Stomach (tissue), 19 donors: ENCODE data around the gene MPV17. TPM values are rescaled to one million over a fixed set of nuclear protein-coding genes. Genes with fewer than 3 reads are reported as not detected.
A peak's percentile ranks its signal among the peaks of the same experiment; 100 is the strongest.

Source experiments
- DNase-seq, 2 donors: peaks; one replicate each; pipeline versions ENCODE4 v3.0.0 to v3.0.0-alpha.2; 2013 to 2019
- H3K27ac ChIP-seq, 5 donors: fragments of 200-600 bp in 4 of 5; sonication (generic) in 4 of 5; one replicate each; pipeline ENCODE4 v1.5.1; 2013 to 2019; ENCODE audit warnings: mild to moderate bottlenecking in 1 of 5, moderate library complexity in 1 of 5
- H3K27me3 ChIP-seq, 3 donors: fragments of 200-600 bp; sonication (generic); one replicate each; pipeline ENCODE4 v1.5.1; 2017 to 2019; ENCODE audit warnings: mixed run types in 1 of 3
- H3K36me3 ChIP-seq, 4 donors: fragments of 200-600 bp; sonication (generic); 1 replicate in 3 of 4; 2 replicates in 1 of 4; pipeline ENCODE4 v1.5.1; 2016 to 2019
- H3K4me1 ChIP-seq, 4 donors: fragments of 200-600 bp; sonication (generic); one replicate each; pipeline ENCODE4 v1.5.1; 2016 to 2019
- H3K4me3 ChIP-seq, 4 donors: fragments of 200-600 bp; sonication (generic) in 3 of 4; one replicate each; pipeline ENCODE4 v1.5.1; 2016 to 2019; ENCODE audit warnings: mild to moderate bottlenecking in 1 of 4
- H3K9me3 ChIP-seq, 4 donors: fragments of 200-600 bp; sonication (generic); one replicate each; pipeline ENCODE4 v1.5.1; 2016 to 2019
- CTCF ChIP-seq, 7 experiments: fragments of 450-650 bp in 4 of 7; fragments of 200-600 bp in 3 of 7; sonication (generic) in 3 of 7; IDR thresholded peaks; one replicate each; pipeline ENCODE4 v1.5.1; 2016 to 2019; ENCODE audit warnings: antibody characterized with exemption in 7 of 7, control low read depth in 2 of 7, mild to moderate bottlenecking in 1 of 7
- EP300 ChIP-seq: sonication (generic); formaldehyde crosslinking; IDR thresholded peaks from one replicate; pipeline ENCODE4 v1.6.1; 2017; ENCODE audit warnings: antibody characterized with exemption
- POLR2A ChIP-seq, 4 donors: fragments of 450-650 bp; IDR thresholded peaks; one replicate each; pipeline ENCODE4 v1.6.1; 2016; ENCODE audit warnings: antibody characterized with exemption in 4 of 4, control low read depth in 2 of 4, mild to moderate bottlenecking in 1 of 4, moderate library complexity in 1 of 4
- POLR2AphosphoS5 ChIP-seq, 3 donors: sonication (generic); formaldehyde crosslinking; IDR thresholded peaks; one replicate each; pipeline ENCODE4 v1.6.1; 2016; ENCODE audit warnings: antibody characterized with exemption in 3 of 3
- WGBS, 5 donors: extraction: QIAGEN DNeasy Blood & Tissue Kit in 3 of 5; methylation state at CpG; one replicate each; pipeline versions ENCODE4 v1.1.5 to v1.1.7; 2013 to 2018; 5-methylcytosine and 5-hydroxymethylcytosine counted together
- intact Hi-C: fragments of 100-400 bp; cut with DNase I; formaldehyde crosslinking; loops from one replicate; pipeline ENCODE4 v1.15.1; 2023; ENCODE audit warnings: low total_unique reads
- long read RNA-seq, 10 donors: transcript quantifications; one replicate each; lab custom pipeline, GENCODE V29; 2026
- polyA plus RNA-seq, 3 donors: library from polyadenylated mRNA; stranded (reverse); fragments of 200-250 nt; gene quantifications; one replicate each; pipeline ENCODE4 v1.2.3, GENCODE V29; 2013
- total RNA-seq, 5 donors: library from RNA; depleted of rRNA; stranded (reverse); fragments of >200 nt; gene quantifications; one replicate each; pipeline versions ENCODE4 v1.1.0 to v1.2.3, GENCODE V29; 2014 to 2016
- donor health status: healthy with polysubstance abuse.
- donor health status: Bipolar disorder and iron deficiency.
- donor health status: healthy.

The MPV17 gene
- total RNA-seq (10 to 100 TPM in 4 of 5 donors, 1 to 10 TPM in 1; 8.7 to 98.0 (median 58.9) TPM), polyA plus RNA-seq (10 to 100 TPM; 41.7 to 84.0 (median 58.2) TPM)
- long read RNA-seq, donor 1, transcript MPV17-203 (8 exons, 1,005 nt): major isoform, 9 of 20 reads
- long read RNA-seq, donor 1, partial matches to known transcripts: 7 of 20 reads
- long read RNA-seq, donor 1, other reads (novel, unspliced or antisense): 0 of 20 reads
- long read RNA-seq, donor 2, transcript MPV17-203 (8 exons, 1,005 nt): major isoform, 13 of 31 reads
- long read RNA-seq, donor 2, partial matches to known transcripts: 12 of 31 reads
- long read RNA-seq, donor 2, other reads (novel, unspliced or antisense): 0 of 31 reads
- long read RNA-seq, donor 3, transcript MPV17-218 (1 exons, 2,315 nt): major isoform, 5 of 15 reads
- long read RNA-seq, donor 3, partial matches to known transcripts: 0 of 15 reads
- long read RNA-seq, donor 3, other reads (novel, unspliced or antisense): 0 of 15 reads
- long read RNA-seq, donor 4: 0 reads
- long read RNA-seq, donor 5, transcript MPV17-203 (8 exons, 1,005 nt): major isoform, 10 of 20 reads
- long read RNA-seq, donor 5, partial matches to known transcripts: 5 of 20 reads
- long read RNA-seq, donor 5, other reads (novel, unspliced or antisense): 0 of 20 reads
- long read RNA-seq, donor 6: 0 reads
- long read RNA-seq, donor 7, transcript MPV17-203 (8 exons, 1,005 nt): major isoform, 22 of 34 reads
- long read RNA-seq, donor 7, partial matches to known transcripts: 6 of 34 reads
- long read RNA-seq, donor 7, other reads (novel, unspliced or antisense): 0 of 34 reads
- long read RNA-seq, donor 8, transcript MPV17-203 (8 exons, 1,005 nt): major isoform, 11 of 17 reads
- long read RNA-seq, donor 8, partial matches to known transcripts: 0 of 17 reads
- long read RNA-seq, donor 8, other reads (novel, unspliced or antisense): 0 of 17 reads
- long read RNA-seq, donor 9, transcript MPV17-203 (8 exons, 1,005 nt): major isoform, 8 of 21 reads
- long read RNA-seq, donor 9, partial matches to known transcripts: 5 of 21 reads
- long read RNA-seq, donor 9, other reads (novel, unspliced or antisense): 0 of 21 reads
- long read RNA-seq, donor 10, transcript MPV17-203 (8 exons, 1,005 nt): major isoform, 5 of 7 reads
- long read RNA-seq, donor 10, partial matches to known transcripts: 0 of 7 reads
- long read RNA-seq, donor 10, other reads (novel, unspliced or antisense): 0 of 7 reads

DNA sequence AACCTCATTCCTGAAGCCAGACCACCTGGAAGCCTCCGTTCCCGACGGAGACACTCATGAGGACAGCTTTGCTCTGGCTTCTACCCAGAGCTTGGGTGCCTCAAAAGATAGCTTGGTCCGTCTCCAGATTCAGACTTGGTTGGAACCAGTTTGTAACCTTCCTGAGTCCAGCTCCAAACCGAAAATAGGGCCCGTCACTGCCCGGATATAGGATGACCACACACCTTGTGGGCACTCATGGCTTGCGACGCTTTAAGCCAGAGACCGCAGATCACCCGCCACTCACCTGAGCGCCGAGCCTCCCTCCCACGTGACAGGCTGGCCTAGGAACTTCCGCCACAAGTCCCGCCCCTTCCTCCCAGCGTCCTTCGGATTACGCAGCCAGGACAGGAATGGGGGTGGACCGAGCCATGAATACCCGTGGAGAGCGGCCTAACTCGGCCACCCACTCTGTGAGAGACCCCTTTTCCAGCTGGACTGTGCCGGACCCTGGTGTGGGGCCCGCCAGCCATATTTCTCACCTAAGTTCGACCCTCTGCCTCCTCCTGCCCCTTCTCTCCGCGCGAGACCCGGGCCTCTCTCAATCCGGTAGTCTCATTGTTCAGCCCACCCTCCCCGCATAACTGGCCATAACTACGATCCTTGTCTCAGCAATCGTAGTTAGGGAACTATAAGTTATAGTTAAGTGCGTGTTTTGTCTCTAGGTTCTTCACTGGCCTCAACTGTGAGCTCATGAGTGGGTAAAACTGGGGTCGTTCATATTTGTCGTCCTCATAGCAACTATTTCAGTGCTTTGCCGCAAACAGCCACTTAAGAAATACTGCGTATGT is at the start of gene MPV17:
MPV17 (minus strand) TSS at position 332 of the 830 bp plus-strand sequence. CDS start 580 bp downstream, outside the sequence.
- Histone ChIP-seq H3K27ac (peak within 1 kb of the TSS; percentile 95 to 99 (median 96)), H3K27me3 (no peaks in the 10 kb centered on the region), H3K4me3 (peak within 1 kb of the TSS; percentile 74 to 82 (median 76)), H3K36me3 (peaks cover 15 to 33% (median 26%) of the 10 kb centered on the region in 4 donors), H3K4me1 (peaks cover 12 to 31% (median 28%) of the 10 kb centered on the region in 4 donors), H3K9me3 (no peaks in the 10 kb centered on the region)
- DNase-seq: peak; percentile 93 to 98
- intact Hi-C loops: no loop called here
- TF ChIP-seq POLR2A (IDR thresholded peaks at IDR 0.05) (peak in 1 of 4 donors; percentile 78), POLR2AphosphoS5 (IDR thresholded peaks at IDR 0.05) (peak; percentile 90 to 98 (median 92)), CTCF (IDR thresholded peaks at IDR 0.05) (no peak), EP300 (no peak)
- WGBS, 5 donors: 0 to 2% (median 1%) methylated on average over 38 to 39 of the region's 39 CpGs

DNA sequence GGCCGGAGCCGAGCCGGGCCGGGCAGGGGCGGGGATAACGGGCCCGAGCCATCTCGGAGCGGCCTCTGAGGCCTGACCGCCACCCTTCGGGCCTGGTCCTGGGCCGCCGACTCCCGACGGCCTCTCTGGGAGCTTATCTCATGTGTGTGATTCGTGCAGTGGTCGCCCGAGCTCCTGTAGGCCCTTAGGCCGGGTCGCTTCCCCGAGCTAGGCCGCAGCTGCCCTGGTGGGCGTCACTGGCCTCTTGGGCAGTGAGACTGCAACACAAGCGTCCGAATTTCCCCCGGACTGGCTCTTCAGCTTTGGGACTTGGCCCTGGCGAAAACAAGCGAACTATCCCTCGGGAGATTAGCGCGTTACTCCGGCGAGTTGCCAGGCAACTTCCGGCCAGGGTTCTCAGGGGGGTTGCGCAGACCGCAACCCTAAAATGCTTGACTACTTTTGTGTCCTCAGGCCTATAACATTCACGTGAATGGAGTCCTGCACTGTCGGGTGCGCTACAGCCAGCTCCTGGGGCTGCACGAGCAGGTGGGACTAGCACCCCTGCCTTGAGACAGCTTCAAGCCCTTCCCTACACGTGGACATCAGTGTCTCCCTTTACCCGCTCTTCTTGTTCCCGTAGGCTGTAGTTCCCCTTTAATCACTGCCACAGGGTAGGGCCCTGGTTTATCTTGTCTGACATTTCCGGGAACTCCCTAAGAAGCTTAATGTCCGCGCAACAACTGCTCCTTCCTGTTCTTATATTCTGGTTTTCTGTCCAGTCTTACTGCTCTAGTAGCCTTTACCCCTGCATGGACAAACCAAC is 48.1 kb upstream of the MPV17 start:
- no peaks in the 10 kb centered on the region for H3K9me3 ChIP-seq
- H3K27ac ChIP-seq: peak overlapping the region; percentile 53 to 96 (median 94)
- DNase-seq: peak in 1 of 2 donors; percentile 65
- TF ChIP-seq CTCF (IDR thresholded peaks at IDR 0.05): no peak
- no peak for TF ChIP-seq EP300
- peak in 1 of 3 donors; percentile 3 for TF ChIP-seq POLR2AphosphoS5 (IDR thresholded peaks at IDR 0.05)
- TF ChIP-seq POLR2A (IDR thresholded peaks at IDR 0.05): no peak
- intact Hi-C loops: no loop called here
- H3K4me3 ChIP-seq: peak overlapping the region; percentile 91 to 97 (median 94)
- WGBS, 5 donors: 0 to 1% (median 1%) methylated on average over 38 to 46 of the region's 46 CpGs
- H3K27me3 ChIP-seq: no peaks in the 10 kb centered on the region
- H3K4me1 ChIP-seq: peaks cover 24 to 46% (median 38%) of the 10 kb centered on the region in 4 donors
- peaks cover 49 to 68% (median 66%) of the 10 kb centered on the region in 4 donors for H3K36me3 ChIP-seq

GRCh38 chr2:27370026-27370815 is 47.3 kb upstream of the MPV17 start, which contains the start of the genes EIF2B4 and SNX17:
EIF2B4 (minus strand) TSS chr2:27370338; CDS start chr2:27370314, 24 bp downstream.
SNX17 (plus strand) TSS chr2:27370616; CDS start chr2:27370744, 128 bp downstream.
- H3K4me1 ChIP-seq: peaks cover 24 to 46% (median 38%) of the 10 kb centered on the region in 4 donors
- H3K9me3 ChIP-seq: no peaks in the 10 kb centered on the region
- peak within 1 kb of the TSS; percentile 91 to 97 (median 94) for H3K4me3 ChIP-seq
- WGBS, 5 donors: 0 to 1% (median 1%) methylated on average over 7 to 85 of the region's 85 CpGs
- H3K27ac ChIP-seq: peak within 1 kb of the TSS; percentile 92 to 96 (median 94)
- intact Hi-C loops: no loop called here
- TF ChIP-seq EP300: no peak
- peak; percentile 87 to 98 (median 91) for TF ChIP-seq POLR2AphosphoS5 (IDR thresholded peaks at IDR 0.05)
- peak in 5 of 7 experiments; percentile 20 to 85 (median 43) for TF ChIP-seq CTCF (IDR thresholded peaks at IDR 0.05)
- no peaks in the 10 kb centered on the region for H3K27me3 ChIP-seq
- H3K36me3 ChIP-seq: peaks cover 48 to 68% (median 66%) of the 10 kb centered on the region in 4 donors
- peak; percentile 99 to 100 for DNase-seq
